ENCODE measurements around the gene N4BP2L1.

- no peak for TF ChIP-seq CTCF (IDR thresholded peaks at IDR 0.05)
- no peak for TF ChIP-seq POLR2A (IDR thresholded peaks at IDR 0.05)
Measured at GRCh38 chr13:32430018-32430747, 2.3 kb upstream of the N4BP2L1 start.

Measured in uterus (tissue), 2 donors.